H9 (cell line): ENCODE data around the gene MMP10. TPM values are rescaled to one million over a fixed set of nuclear protein-coding genes. Genes with fewer than 3 reads are reported as not detected.
"Not testable (repeated sequence)": the region's sequence is repeated elsewhere in the genome, so short reads cannot be mapped to it uniquely, and the experiment has no call there.

Source experiments
- DNase-seq: peaks from one replicate; pipeline ENCODE4 v3.0.0-alpha.2; 2017
- H2AFZ ChIP-seq: one replicate; pipeline ENCODE4 v1.6.1; 2013; ENCODE audit warnings: mild to moderate bottlenecking, low read length, control low read depth, moderate library complexity
- H2AK5ac ChIP-seq: 2 replicates; pipeline ENCODE4 v1.6.1; 2013; ENCODE audit warnings: low read length, control low read depth, mixed read lengths; ENCODE audit not compliant: insufficient read length
- H2BK120ac ChIP-seq: one replicate; pipeline ENCODE4 v1.6.1; 2013; ENCODE audit warnings: low read depth, mild to moderate bottlenecking, low read length, control low read depth, inconsistent platforms; ENCODE audit not compliant: poor library complexity, severe bottlenecking
- H2BK12ac ChIP-seq: 2 replicates; pipeline ENCODE4 v1.6.1; 2013; ENCODE audit warnings: low read length, control low read depth, mixed read lengths, low read depth; ENCODE audit not compliant: insufficient read length
- H2BK15ac ChIP-seq: 2 replicates; pipeline ENCODE4 v1.6.1; 2013; ENCODE audit warnings: low read depth, low read length, control low read depth
- H2BK20ac ChIP-seq: one replicate; pipeline ENCODE4 v1.6.1; 2013; ENCODE audit warnings: low read depth, mild to moderate bottlenecking, low read length, control low read depth, inconsistent platforms; ENCODE audit not compliant: poor library complexity, severe bottlenecking
- H2BK5ac ChIP-seq: 2 replicates; pipeline ENCODE4 v1.6.1; 2013; ENCODE audit warnings: low read length, control low read depth, mixed read lengths; ENCODE audit not compliant: insufficient read length
- H3K14ac ChIP-seq: 2 replicates; pipeline ENCODE4 v1.6.1; 2013; ENCODE audit warnings: low read length, control low read depth; ENCODE audit not compliant: insufficient read depth
- H3K18ac ChIP-seq: 2 replicates; pipeline ENCODE4 v1.6.1; 2013; ENCODE audit warnings: low read depth, mild to moderate bottlenecking, mixed read lengths, low read length, control low read depth; ENCODE audit not compliant: insufficient read length
- H3K23ac ChIP-seq: 2 replicates; pipeline ENCODE4 v1.6.1; 2013; ENCODE audit warnings: low read length, control low read depth, mixed read lengths, low read depth; ENCODE audit not compliant: insufficient read length
- H3K23me2 ChIP-seq: 2 replicates; pipeline ENCODE4 v1.6.1; 2013; ENCODE audit warnings: low read depth, mild to moderate bottlenecking, mixed read lengths, low read length, control low read depth; ENCODE audit not compliant: insufficient read length, poor library complexity, severe bottlenecking
- H3K27ac ChIP-seq: 2 replicates; pipeline ENCODE4 v1.5.1; 2013; ENCODE audit warnings: low read length, control low read depth, mixed read lengths, low read depth; ENCODE audit not compliant: insufficient read length
- H3K27me3 ChIP-seq: 2 replicates; pipeline ENCODE4 v1.6.1; 2013; ENCODE audit warnings: low read length, control low read depth, inconsistent platforms; ENCODE audit not compliant: insufficient read depth
- H3K4ac ChIP-seq: 2 replicates; pipeline ENCODE4 v1.6.1; 2013; ENCODE audit warnings: low read depth, mild to moderate bottlenecking, control low read depth, inconsistent platforms, low read length, moderate library complexity
- H3K4me1 ChIP-seq: 2 replicates; pipeline ENCODE4 v1.6.1; 2013; ENCODE audit warnings: low read length, control low read depth, inconsistent platforms; ENCODE audit not compliant: insufficient read depth
- H3K4me2 ChIP-seq: 2 replicates; pipeline ENCODE4 v1.6.1; 2013; ENCODE audit warnings: low read length, control low read depth, mixed read lengths; ENCODE audit not compliant: insufficient read length, insufficient read depth
- H3K56ac ChIP-seq: 2 replicates; pipeline ENCODE4 v1.6.1; 2013; ENCODE audit warnings: low read depth, mild to moderate bottlenecking, mixed read lengths, low read length, control low read depth; ENCODE audit not compliant: insufficient read length
- H3K79me1 ChIP-seq: 2 replicates; pipeline ENCODE4 v1.6.1; 2013; ENCODE audit warnings: low read depth, mild to moderate bottlenecking, moderate library complexity, low read length, control low read depth, inconsistent platforms; ENCODE audit not compliant: insufficient read depth, poor library complexity, severe bottlenecking
- H3K79me2 ChIP-seq: 2 replicates; pipeline ENCODE4 v1.6.1; 2013; ENCODE audit warnings: low read length, control low read depth, inconsistent platforms; ENCODE audit not compliant: insufficient read depth
- H3K9ac ChIP-seq: 2 replicates; pipeline ENCODE4 v1.6.1; 2013; ENCODE audit warnings: low read length, control low read depth, mixed read lengths; ENCODE audit not compliant: insufficient read length; ENCODE audit errors: extremely low read depth
- H3K9me3 ChIP-seq: one replicate; pipeline ENCODE4 v1.6.1; 2013; ENCODE audit warnings: low read depth, low read length, inconsistent platforms; ENCODE audit not compliant: control insufficient read depth
- H3T11ph ChIP-seq: one replicate; pipeline ENCODE4 v1.6.1; 2013; ENCODE audit warnings: mild to moderate bottlenecking, low read length, control low read depth, inconsistent platforms
- H4K20me1 ChIP-seq: one replicate; pipeline ENCODE4 v1.6.1; 2013; ENCODE audit not compliant: control insufficient read depth, insufficient read length, insufficient read depth
- H4K5ac ChIP-seq: 2 replicates; pipeline ENCODE4 v1.6.1; 2013; ENCODE audit warnings: low read depth, mild to moderate bottlenecking, mixed read lengths, low read length, control low read depth; ENCODE audit not compliant: insufficient read length
- H4K8ac ChIP-seq: replicated peaks from 2 replicates; pipeline ENCODE4 v1.6.1; 2013; ENCODE audit warnings: low read length, control low read depth, mixed read lengths, low read depth; ENCODE audit not compliant: insufficient read length
- H4K91ac ChIP-seq: 2 replicates; pipeline ENCODE4 v1.6.1; 2013; ENCODE audit warnings: low read depth, mild to moderate bottlenecking, moderate library complexity, mixed read lengths, low read length, control low read depth; ENCODE audit not compliant: insufficient read length
- H3K27ac Mint-ChIP-seq, 3 experiments: 2 replicates in 2 of 3; 3 replicates in 1 of 3; pipeline ENCODE4 v1.8.0; 2020 to 2021; ENCODE audit warnings: mixed read lengths in 3 of 3, mild to moderate bottlenecking in 1 of 3, moderate library complexity in 1 of 3
- H3K27me3 Mint-ChIP-seq: 2 replicates; pipeline ENCODE4 v1.8.0; 2021; ENCODE audit warnings: low read depth, mild to moderate bottlenecking, moderate library complexity, mixed read lengths
- H3K36me3 Mint-ChIP-seq, 3 experiments: 2 replicates in 2 of 3; 3 replicates in 1 of 3; pipeline ENCODE4 v1.8.0; 2020 to 2021; ENCODE audit warnings: low read depth in 3 of 3, mixed read lengths in 3 of 3; ENCODE audit not compliant: insufficient read depth in 1 of 3
- H3K4me1 Mint-ChIP-seq, 2 experiments: 2 replicates each; pipeline ENCODE4 v1.8.0; 2020; ENCODE audit warnings: mixed read lengths in 2 of 2
- H3K4me3 Mint-ChIP-seq, 2 experiments: 2 replicates in 1 of 2; 3 replicates in 1 of 2; pipeline ENCODE4 v1.8.0; 2020 to 2021; ENCODE audit warnings: mild to moderate bottlenecking in 2 of 2, mixed read lengths in 2 of 2, moderate library complexity in 1 of 2
- H3K9me3 Mint-ChIP-seq, 2 experiments: 2 replicates in 1 of 2; 3 replicates in 1 of 2; pipeline ENCODE4 v1.8.0; 2020; ENCODE audit warnings: mild to moderate bottlenecking in 2 of 2, mixed read lengths in 2 of 2, moderate library complexity in 1 of 2
- WGBS: extraction: QIAGEN DNeasy Blood & Tissue Kit; methylation state at CpG from one replicate; pipeline ENCODE4 v1.1.7; 2013; ENCODE audit warnings: missing lambda C conversion rate, low lambda C conversion rate, mixed read lengths; ENCODE audit not compliant: insufficient read length; ENCODE audit errors: extremely low coverage; 5-methylcytosine and 5-hydroxymethylcytosine counted together
- total RNA-seq: library from RNA; stranded (reverse); gene quantifications from 2 replicates; pipeline ENCODE4 v1.2.1, GENCODE V29; 2021
- TF ChIP-seq, protein P1 (sequence below): fragments of 200-600 bp; sonication (generic); conservative IDR thresholded peaks from 3 replicates; pipeline ENCODE4 v1.8.0; 2021; ENCODE audit warnings: antibody characterized with exemption, mild to moderate bottlenecking

MMP10 gene
- total RNA-seq, 1 experiment from 2014 or later = not detected

DNA sequence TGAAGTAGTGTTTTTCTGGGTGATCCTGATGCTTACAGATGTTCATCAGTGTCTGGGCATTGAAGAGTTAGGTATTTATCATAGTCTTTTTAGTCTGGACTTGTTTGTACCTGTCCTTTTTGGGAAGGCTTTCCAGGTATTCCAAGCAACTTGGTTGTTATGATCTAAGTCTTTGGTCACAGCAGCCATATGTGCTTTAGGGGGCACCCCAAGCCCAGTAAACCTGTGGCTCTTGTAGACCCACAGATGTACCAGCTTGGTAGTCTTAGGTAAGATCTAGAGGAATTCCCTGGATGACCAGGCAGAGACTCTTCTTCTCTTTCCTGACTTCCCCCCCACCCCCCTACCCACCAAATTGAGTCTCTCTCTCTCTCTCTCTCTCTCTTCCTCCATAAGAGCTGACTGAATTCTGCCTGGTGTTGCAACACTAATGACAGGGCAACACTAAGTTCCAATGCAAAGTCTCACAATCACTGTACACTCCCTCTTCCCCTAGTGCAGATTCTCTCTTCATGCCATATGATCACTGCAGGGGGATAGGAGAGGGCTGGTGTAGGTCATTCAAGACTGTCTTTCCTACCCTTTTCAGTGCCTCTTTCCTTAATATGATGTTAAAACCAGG lies 31.2 kb downstream of the MMP10 start:
- no peak overlapping the region for H3K23ac ChIP-seq
- H2BK5ac ChIP-seq = no peak overlapping the region
- H3K4me3 Mint-ChIP-seq = no peak overlapping the region
- no peak overlapping the region for H3K14ac ChIP-seq
- H2BK15ac ChIP-seq = no peak overlapping the region
- no peak overlapping the region for H3K56ac ChIP-seq
- H3K9ac ChIP-seq = no peak overlapping the region
- no peaks in the 10 kb centered on the region for H3K27me3 ChIP-seq
- TF ChIP-seq, protein P1, sequence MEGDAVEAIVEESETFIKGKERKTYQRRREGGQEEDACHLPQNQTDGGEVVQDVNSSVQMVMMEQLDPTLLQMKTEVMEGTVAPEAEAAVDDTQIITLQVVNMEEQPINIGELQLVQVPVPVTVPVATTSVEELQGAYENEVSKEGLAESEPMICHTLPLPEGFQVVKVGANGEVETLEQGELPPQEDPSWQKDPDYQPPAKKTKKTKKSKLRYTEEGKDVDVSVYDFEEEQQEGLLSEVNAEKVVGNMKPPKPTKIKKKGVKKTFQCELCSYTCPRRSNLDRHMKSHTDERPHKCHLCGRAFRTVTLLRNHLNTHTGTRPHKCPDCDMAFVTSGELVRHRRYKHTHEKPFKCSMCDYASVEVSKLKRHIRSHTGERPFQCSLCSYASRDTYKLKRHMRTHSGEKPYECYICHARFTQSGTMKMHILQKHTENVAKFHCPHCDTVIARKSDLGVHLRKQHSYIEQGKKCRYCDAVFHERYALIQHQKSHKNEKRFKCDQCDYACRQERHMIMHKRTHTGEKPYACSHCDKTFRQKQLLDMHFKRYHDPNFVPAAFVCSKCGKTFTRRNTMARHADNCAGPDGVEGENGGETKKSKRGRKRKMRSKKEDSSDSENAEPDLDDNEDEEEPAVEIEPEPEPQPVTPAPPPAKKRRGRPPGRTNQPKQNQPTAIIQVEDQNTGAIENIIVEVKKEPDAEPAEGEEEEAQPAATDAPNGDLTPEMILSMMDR = no peak
- H3K9me3 Mint-ChIP-seq = peaks cover 4 to 11% of the 10 kb centered on the region in 2 experiments; a peak in 4 of 5 replicates
- no peak overlapping the region for H3K4ac ChIP-seq
- H3K9me3 ChIP-seq = no peaks in the 10 kb centered on the region
- peaks cover 33% of the 10 kb centered on the region in 2 experiments for H3K4me1 Mint-ChIP-seq
- no peaks in the 10 kb centered on the region for H4K20me1 ChIP-seq
- no peaks in the 10 kb centered on the region for H3K79me2 ChIP-seq
- no peak overlapping the region for H2BK120ac ChIP-seq
- H3K23me2 ChIP-seq = no peaks in the 10 kb centered on the region
- peak overlapping the region in 1 of 3 experiments; percentile 52; a peak in 2 of 7 replicates for H3K27ac Mint-ChIP-seq
- no peak overlapping the region for H2BK20ac ChIP-seq
- no peak overlapping the region for H4K8ac ChIP-seq
- peaks cover 6% of the 10 kb centered on the region; the same call in 1 of the 2 replicates for H3K4me1 ChIP-seq
- H3K18ac ChIP-seq = no peak overlapping the region
- no peak overlapping the region for H4K91ac ChIP-seq
- H3K27ac ChIP-seq = no peak overlapping the region
- H3K36me3 Mint-ChIP-seq = peaks cover 2 to 11% (median 4%) of the 10 kb centered on the region in 3 experiments; a peak in 5 of 7 replicates
- H2AFZ ChIP-seq = no peak overlapping the region
- no peak overlapping the region for H4K5ac ChIP-seq
- no peak overlapping the region for H3K4me2 ChIP-seq
- no peak overlapping the region for H2AK5ac ChIP-seq
- no peaks in the 10 kb centered on the region for H3K79me1 ChIP-seq
- no peak overlapping the region for H2BK12ac ChIP-seq
- H3K27me3 Mint-ChIP-seq = no peaks in the 10 kb centered on the region
- DNase-seq = no peak
- H3T11ph ChIP-seq = no peak overlapping the region

DNA sequence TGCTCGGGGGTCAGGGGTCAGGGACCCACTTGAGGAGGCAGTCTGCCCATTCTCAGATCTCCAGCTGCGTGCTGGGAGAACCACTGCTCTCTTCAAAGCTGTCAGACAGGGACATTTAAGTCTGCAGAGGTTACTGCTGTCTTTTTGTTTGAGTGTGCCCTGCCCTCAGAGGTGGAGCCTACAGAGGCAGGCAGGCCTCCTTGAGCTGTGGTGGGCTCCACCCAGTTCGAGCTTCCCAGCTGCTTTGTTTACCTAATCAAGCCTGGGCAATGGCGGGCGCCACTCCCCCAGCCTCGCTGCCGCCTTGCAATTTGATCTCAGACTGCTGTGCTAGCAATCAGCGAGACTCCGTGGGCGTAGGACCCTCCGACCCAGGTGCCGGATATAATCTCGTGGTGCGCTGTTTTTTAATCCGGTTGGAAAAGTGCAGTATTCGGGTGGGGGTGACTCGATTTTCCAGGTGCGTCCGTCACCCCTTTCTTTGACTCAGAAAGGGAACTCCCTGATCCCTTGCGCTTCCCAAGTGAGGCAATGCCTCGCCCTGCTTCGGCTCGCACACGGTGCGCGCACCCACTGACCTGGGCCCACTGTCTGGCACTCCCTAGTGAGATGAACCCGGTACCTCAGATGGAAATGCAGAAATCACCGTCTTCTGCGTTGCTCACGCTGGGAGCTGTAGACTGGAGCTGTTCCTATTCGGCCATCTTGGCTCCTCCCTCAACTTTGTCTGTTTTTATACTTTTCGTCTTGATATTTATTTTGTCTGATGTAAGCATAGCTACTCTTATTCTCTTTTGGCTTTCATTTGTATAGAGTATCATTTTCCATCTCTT lies 33.5 kb downstream of the MMP10 start:
- peak overlapping the region; percentile 60 to 79 for H3K4me3 Mint-ChIP-seq

More for the DNA sequence above, 33.5 kb downstream of the MMP10 start:
- H4K8ac ChIP-seq, H2BK20ac ChIP-seq, H3K23me2 ChIP-seq, H3K4me1 ChIP-seq, H3T11ph ChIP-seq, H3K27me3 Mint-ChIP-seq, H2BK5ac ChIP-seq, H2BK120ac ChIP-seq, H3K27me3 ChIP-seq, H3K18ac ChIP-seq, H3K23ac ChIP-seq, H3K9me3 ChIP-seq, H3K79me2 ChIP-seq, H4K5ac ChIP-seq, H2BK15ac ChIP-seq, H2AK5ac ChIP-seq, H3K4ac ChIP-seq, H2BK12ac ChIP-seq, H3K79me1 ChIP-seq, H3K4me2 ChIP-seq, H3K27ac ChIP-seq, H4K91ac ChIP-seq, DNase-seq, H3K56ac ChIP-seq, H4K20me1 ChIP-seq, H2AFZ ChIP-seq: not testable (repeated sequence)
- no CpG with 5 or more reads among the region's 32 CpGs for WGBS
- H3K9me3 Mint-ChIP-seq = peaks cover 4 to 12% of the 10 kb centered on the region in 2 experiments
- H3K27ac Mint-ChIP-seq = peak overlapping the region; percentile 28 to 93 (median 85); a peak in 4 of 7 replicates
- peaks cover 2 to 11% (median 4%) of the 10 kb centered on the region in 3 experiments; a peak in 5 of 7 replicates for H3K36me3 Mint-ChIP-seq
- H3K4me1 Mint-ChIP-seq = peaks cover 21 to 22% of the 10 kb centered on the region in 2 experiments
- H3K14ac ChIP-seq = peak overlapping the region; percentile 65; the same call in 1 of the 2 replicates
- H3K9ac ChIP-seq = peak overlapping the region; percentile 37
